ENCODE results near the gene CAVIN3. TPM values are rescaled to one million over a fixed set of nuclear protein-coding genes. Genes with fewer than 3 reads are reported as not detected.
A peak's percentile ranks its signal among the peaks of the same experiment; 100 is the strongest.

The CAVIN3 gene
- total RNA-seq, result 74.2 TPM

- DNase-seq, result peak; percentile 86
These were observed at the start of gene CAVIN3 for GRCh38 chr11:6320411-6321155. Gene CAVIN3, minus strand, starts transcription at chr11:6320501. Its CDS starts 25 bp downstream, at chr11:6320476.

DNA sequence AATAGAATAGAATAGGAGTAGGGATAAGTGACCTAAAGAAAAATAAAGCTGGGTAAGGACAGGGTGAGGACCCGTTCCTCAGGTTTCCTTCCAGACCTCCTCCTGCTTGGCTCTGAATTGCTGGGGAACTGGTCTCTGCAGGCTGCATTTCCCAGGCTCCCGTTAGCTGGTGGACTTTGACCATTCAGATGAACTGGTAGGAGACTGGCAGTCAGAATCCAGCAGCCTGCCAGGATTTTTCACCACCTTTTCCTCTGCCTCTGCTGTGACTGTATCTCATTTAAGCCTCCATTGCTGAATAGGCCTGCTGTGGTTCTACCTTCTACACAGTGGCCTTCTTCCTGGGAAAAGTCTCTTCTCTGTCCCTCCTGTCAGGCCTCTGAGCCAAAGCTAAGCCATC is 45.4 kb upstream of the CAVIN3 start:
- no peak for DNase-seq

DNA sequence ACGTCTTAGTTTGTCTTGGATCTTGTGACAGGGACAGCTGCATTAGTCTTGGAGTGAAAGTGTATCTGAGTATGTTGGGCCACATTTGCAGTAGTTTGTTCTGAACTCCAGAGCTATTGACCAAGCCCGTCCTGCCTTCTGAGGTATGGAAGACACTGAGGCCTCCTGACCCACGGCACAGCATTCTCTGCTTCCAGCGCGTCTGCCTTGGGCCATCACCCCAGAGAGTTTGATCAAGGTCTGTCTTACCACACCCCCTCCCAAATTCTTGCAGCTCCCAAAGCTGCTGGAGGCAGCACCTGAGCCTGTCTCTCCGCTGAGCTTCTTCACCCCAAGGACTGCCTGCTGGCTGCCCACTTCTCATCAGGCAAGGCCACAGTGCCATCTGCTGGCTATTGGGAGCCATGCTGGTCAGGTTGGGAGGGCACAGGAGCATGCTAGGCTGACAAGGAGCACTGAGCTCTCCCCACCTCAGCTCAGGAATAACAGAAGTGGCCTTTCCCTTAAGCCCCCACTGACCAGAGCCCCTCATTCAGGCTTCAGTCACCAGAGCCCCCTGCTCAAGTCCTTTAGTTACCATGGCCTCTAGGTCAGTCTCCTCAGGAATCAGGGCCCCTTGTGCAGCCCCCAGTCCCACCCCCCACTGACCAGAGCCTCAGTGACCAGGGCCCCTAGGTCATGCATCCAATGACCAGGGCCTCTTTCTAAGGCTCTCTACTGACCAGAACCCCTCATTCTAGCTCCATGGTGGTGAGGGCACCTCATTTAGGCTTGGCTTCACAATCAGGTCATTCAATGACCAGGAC is 42.8 kb upstream of the CAVIN3 start:
- peak; percentile 88 for DNase-seq

DNA sequence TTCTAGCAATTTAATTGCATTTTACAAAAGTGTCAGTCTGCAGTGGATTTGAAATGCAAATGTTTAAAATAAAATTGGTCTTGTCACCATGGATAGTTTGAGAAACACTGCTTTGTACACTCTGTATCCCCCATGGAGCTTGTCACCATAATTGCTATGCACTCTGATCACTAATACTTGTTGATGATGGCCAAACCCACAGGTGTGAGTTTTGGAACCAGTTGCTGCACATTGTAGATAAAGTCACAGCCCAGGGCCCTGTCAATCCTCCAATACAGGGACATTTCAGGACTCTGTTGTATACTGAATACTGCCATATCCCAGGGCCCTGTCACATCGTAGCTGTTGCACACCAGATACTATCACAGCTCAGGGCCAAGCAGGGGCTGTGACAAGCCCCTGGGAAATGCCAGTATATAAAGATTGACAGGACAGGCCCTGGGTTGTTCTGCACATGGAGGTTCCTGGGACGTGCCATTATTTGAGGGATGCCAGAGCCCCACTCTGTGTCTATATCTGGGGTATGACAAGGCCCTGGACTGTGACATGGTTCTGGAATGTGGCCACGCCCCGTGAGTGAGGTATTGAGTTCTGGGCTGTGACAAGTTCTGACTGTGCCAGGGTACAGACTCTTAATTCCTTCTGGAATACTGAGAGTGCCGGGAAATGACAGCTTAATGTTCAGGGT is 42.0 kb upstream of the CAVIN3 start:
- peak; percentile 72 for DNase-seq

DNA sequence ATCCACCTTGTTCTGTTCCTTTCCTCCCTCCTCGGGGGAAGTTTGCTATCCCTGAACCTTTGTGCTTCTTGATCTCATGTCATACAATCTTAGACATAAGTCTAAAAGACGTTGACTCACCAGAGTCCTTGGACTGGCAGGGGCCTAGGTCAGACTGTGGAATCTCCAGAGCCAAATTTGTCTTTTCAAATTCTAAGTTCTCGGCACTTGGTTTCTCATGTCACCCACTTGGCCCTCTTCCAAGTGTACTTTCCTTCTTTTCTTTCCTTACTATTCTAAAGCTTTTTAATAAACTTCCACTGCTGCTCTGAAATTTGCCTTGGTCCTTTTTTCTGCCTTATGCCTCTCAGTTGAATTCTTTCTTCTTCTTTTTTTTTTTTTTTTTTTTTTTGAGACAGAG is 39.9 kb upstream of the CAVIN3 start:
- no peak for DNase-seq

GRCh38 chr11:6357222-6357621 is 36.9 kb upstream of the CAVIN3 start:
- DNase-seq, result no peak

GRCh38 chr11:6356503-6357055 is 36.3 kb upstream of the CAVIN3 start:
- no peak for DNase-seq

DNA sequence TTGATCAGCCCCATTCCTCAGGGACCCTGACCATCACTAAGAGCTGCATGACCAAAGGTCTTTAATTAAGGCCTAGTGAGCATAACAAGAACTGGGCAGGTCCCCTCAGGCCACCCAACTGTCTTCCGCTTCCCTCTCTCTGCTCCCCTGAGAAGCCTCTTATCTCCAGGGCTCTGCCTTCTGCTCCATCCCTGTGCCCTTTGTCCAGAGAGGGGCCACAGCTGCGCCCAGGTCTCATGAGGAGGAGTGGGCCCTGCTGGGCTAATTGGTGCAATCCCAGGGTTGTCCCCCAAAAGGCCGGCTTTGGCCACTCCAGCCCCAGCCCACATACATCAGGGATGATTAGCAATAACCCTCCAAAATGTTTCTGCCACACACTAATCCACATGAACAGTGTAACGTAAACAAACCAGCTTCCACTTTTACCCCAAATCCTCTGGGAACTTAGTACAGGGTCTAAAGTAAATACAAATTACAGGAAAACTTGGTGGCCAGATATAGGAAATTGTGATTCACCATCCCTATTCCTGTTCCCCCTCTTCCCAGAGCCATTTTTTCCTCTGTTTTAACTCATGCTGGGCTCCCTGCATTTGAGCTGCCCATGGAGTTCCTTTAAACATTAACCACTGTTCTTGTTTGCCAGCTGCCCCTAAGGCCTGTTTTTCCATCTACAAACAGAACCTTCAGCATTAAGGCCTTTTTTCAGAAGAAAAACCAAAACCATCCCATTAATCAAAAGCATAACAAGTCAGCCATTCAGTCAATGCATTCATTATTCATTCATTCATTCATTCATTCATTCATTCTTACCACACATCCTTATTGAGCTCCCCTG is 34.6 kb upstream of the CAVIN3 start:
- no peak for DNase-seq

DNA sequence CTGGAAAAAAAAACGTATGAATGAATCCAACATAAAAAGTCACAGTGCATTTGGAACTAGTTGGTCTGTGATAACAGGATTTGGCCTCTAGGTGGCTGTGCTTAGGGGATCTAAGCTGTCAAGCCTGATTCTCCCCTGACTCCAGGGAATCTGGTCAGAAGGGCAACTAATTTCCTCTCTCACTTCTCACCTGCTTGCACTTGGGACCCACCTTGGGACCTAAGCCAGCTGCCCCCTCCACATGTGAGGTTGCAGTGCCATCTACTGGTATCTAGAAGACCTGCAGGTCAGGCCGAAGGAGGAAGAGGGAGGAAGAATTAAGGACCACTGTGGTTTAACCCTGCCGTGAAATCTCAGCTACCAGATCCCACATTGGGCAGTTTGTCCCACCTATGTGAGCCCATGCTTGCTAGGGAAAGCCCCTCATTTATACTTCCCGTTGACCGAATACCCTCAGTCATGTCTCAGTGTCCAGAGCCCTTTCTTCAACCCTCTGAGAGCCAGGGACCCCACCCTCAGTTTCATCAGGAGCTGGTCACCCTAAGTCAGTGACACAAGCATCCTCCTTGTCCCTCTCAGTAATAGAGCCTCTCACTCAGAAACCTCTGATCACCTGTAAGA is 33.2 kb upstream of the CAVIN3 start:
- peak; percentile 70 for DNase-seq

DNA sequence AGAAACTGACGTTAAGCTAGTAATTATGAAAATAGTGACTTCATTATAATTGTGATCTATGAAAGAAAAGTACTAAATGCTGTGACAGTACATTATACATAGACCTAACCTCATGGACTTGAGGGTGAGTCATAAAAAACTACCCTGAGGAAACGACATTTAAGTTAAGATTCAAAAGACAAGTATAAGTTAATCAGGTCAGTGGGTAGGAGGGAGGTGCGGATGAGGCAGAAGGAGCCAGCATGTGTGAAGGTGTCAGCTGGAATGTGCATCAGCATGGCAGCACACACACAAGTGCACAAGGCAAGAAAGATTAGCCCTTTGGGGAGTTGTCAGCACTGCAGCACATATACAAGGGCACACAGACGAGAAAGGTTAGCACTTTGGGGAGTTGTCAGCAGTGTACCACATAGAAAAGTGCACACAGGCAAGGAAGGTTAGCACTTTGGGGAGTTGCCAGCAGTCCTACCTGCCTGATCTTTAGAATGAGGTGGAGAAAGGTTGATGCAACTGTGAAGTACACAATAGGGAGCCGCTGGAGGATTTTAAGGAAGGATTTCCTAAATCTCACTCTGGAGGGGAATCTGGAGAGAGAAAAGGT is 31.6 kb upstream of the CAVIN3 start:
- no peak for DNase-seq

- DNase-seq, result no peak
These were observed 30.2 kb upstream of the CAVIN3 start for GRCh38 chr11:6350486-6350885.

DNA sequence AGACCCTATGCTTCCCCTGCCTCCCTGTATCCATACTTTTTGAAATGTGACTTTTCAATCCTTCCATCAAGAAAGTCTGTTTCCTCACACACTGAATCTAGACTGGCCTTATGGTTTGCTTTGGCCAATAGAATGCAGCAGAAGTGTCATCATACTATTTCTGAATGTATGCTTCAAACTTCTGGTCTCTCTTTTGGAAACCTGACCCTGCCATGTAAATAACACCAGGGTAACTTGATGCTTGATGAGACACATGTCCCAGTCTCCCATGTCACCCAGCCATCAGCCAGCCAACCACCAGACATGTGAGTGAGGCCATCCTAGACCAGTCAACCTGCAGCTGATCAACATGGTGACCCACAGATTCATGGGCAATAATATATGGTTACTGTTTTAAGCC is 29.7 kb upstream of the CAVIN3 start:
- no peak for DNase-seq

DNA sequence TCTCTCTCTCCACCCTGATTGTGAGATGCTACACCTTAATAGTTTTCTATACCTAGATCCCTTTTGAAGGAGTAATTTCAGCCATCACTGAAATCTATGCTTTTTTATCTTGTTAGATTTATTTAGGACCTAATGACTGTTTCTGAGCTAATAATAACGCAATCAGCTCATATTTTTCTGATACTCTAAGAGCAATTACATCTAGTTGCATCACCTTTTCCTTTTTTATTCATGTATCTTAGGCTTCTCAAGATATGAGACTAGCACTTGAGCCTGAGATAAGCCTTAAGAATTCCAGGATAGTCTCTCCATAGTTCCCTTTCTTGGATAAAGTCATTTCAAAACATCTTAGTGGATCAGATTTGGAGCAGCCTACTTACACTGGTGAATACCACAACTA is 25.1 kb upstream of the CAVIN3 start:
- no peak for DNase-seq

GRCh38 chr11:6336293-6336692 is 16.0 kb upstream of the CAVIN3 start:
- DNase-seq, result no peak

GRCh38 chr11:6334806-6335205 is 14.5 kb upstream of the CAVIN3 start:
- no peak for DNase-seq

DNA sequence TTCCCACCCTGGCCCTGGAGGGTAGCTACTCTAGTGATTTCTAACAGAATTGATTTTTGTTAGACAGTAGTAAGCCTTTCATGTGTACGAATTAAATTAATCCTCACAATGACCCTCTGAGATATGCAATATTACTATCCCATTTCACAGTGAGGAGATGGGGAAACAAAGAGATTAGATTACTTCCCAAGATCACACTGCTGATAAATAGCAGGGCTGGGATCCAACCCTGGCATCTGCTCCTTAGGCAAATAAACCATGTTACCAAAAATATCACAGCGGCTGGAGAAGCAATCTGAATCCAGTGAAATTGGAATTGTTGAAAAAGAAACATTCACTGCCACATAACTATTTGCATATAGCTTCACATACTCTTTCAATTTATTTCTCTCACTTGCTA is 12.8 kb upstream of the CAVIN3 start:
- DNase-seq, result peak; percentile 50

- no peak for DNase-seq
These were observed 11.8 kb upstream of the CAVIN3 start for GRCh38 chr11:6332066-6332465.

- no peak for DNase-seq
These were observed 8.0 kb upstream of the CAVIN3 start for GRCh38 chr11:6328321-6328720.

GRCh38 chr11:6327806-6328205 is 7.5 kb upstream of the CAVIN3 start:
- no peak for DNase-seq

GRCh38 chr11:6326985-6327384 is 6.7 kb upstream of the CAVIN3 start:
- DNase-seq, result no peak

- no peak for DNase-seq
These were observed 6.0 kb upstream of the CAVIN3 start for GRCh38 chr11:6326303-6326702.

Data from tongue (tissue), 2 donors.